Activated CD8-positive, alpha-beta memory T cell treated with anti-CD3 and anti-CD28 coated beads for 36 hours (primary cell): ENCODE measurements around the gene PIAS1. TPM values are rescaled to one million over a fixed set of nuclear protein-coding genes. Genes with fewer than 3 reads are reported as not detected.
"Not testable (repeated sequence)": the region's sequence is repeated elsewhere in the genome, so short reads cannot be mapped to it uniquely, and the experiment has no call there.

Source experiments
- CTCF ChIA-PET: fragments of 350-600 bp; sonication (Branson Sonifier 250); formaldehyde crosslinking; loops from one replicate; lab custom pipeline; 2021; ENCODE audit warnings: antibody characterized with exemption; lab: Charles Lee
- POLR2A ChIA-PET: fragments of 350-600 bp; sonication (Branson Sonifier 250); formaldehyde crosslinking; loops from one replicate; lab custom pipeline; 2021; ENCODE audit warnings: antibody characterized with exemption; lab: Charles Lee
- total RNA-seq, 2 experiments: library from RNA; stranded (reverse); gene quantifications; one replicate each; pipeline ENCODE4 v1.2.3, GENCODE V29; 2021

Gene PIAS1
- total RNA-seq, 2 experiments from 2014 or later: 23.5 to 25.3 TPM

DNA sequence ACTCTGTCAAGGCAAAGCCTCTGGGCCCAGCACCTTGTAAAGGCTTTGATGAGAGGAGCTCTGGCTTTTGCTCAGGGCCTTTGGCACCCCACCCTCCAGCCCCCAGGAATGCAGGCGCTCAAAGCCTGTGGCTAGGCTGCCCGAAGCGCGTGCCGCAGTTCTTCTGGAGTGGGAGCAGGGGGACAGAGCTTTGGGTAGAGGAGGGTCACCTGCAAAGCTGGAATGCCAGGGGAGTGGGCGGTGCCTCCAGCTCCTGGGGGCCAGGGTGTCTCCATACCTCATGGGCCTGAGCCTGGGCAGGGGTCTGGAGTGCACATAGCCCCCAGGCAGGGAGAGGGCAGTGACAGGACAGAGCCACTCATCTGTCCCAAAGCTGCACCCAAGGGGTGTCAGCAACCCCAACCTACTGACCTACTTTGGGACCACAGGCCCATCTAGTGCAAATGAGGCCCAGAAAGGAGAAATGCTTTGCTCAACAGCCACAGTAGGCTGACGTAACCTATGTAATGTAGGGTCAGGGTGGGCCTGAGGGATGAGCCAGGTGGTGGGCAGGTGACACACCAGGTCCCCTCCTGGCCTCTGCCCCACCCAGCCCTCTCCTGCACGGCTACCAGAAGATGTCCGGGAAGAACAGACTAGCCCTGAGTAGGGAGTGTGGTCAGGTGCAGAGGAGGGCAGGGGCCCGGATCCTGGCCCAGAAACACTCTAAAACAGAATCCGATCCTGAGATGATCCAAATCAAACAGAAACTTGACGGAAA, 153.2 kb downstream of the PIAS1 start:
- ChIA-PET CTCF (no interaction called here), POLR2A (interaction anchor here (0.8 kb wide), 1 partner anchor 11 kb away, joined by 3 read pairs; no protein-coding TSS in a partner anchor)

DNA sequence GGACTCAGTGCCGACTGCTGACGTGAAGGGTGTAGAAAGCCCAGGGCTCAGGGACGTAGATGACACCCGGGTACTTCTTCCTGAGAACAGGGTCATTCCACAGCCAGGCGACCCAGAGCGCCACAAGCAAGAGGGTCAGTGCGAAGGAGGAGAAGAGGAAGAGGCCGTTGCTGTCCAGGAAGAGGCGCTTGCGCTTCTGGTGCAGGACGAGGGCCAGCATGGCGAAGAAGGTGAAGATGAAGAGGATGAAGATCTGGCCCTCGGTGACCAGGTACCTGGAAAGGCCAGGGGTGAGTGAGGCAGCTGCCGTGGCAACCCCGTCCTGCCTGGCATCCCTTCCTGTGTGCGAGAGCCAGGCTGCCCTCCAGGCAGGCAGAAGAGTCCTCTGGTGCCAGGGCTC, 154.0 kb downstream of the PIAS1 start:
- POLR2A ChIA-PET: no interaction called here
- CTCF ChIA-PET: no interaction called here

DNA sequence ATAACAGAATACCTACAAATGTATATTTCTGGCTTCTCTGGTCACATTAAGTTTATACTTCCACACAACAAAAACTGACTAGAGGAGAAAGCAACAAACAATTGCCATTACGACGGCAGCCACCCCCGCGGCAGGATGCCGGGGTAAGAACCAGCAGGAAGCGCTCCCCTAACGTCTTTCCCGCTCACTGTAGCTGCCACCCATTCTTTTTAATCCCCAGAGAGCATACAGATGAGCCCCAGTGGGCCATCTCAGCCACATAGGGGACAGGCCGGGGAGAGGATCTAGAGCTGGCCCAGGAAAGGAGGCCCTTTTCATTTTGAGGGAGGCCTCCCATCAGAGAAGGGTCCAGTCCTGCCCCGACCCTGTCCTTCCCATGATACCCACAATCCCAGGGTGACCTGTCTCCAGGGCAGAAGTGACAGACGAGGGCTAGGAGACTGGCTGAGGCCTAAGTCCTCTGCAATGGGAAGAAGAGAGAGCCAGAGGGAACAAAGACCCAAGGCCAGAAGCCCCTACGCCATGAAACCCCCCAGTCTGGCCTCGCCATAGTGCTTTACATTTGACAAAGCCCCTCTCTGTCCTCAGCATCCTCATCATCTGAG, 154.6 kb downstream of the PIAS1 start:
- ChIA-PET POLR2A (no interaction called here), CTCF (no interaction called here)

DNA sequence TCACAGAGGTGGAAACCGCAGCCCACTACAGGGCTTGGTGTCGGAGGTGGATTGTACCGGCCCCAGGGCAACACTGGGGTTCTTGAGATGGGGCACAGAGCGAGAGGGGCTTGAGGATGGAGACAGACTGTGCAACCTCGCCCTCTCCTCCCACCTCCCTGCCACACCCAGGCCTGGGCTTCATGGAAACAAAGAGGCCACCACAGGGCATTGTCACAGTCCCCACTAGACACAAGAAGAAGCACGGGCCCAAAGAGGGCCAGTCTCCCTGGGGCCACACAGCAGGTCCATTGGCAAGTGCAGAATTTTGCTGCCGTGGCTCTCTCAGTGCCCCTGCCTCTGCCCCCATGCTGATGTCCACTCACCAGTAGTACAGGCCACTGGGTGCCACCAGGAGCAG, 155.2 kb downstream of the PIAS1 start:
- POLR2A ChIA-PET: no interaction called here
- CTCF ChIA-PET: no interaction called here

DNA sequence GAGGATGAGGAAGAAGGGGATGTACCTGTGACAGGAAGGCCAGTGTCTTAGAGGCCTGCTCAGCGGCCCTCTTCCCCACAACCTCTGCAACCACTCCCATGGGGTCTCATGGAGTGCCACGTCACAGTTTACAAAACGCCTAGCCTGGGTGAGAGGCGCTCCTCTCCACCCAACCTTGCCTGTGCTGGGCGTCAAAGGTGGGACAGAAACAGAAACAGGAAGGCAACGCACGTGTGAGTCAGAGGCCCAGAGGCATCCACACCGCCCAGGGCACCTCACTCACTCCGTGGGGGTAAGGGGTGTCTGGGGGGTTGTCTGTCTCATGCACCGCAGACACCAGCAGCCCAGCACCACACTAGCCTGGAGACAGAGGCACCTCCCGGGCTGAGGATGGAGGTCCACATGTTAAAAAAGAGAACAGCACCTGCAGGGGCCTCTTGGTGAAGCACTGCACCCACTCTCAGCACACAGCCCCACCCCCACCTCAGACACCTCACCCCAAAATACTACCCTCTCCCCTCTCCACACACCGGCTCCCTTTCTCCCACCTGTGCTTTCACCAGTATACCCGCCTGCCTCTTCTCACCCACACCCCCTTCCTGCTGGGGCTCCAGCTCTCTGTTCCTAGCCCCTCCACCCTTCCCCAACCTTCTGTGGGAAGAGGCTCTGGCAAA, 155.8 kb downstream of the PIAS1 start:
- POLR2A ChIA-PET: interaction anchor here (0.6 kb wide), 1 partner anchor 30 kb away, joined by 3 read pairs; no protein-coding TSS in a partner anchor
- CTCF ChIA-PET: no interaction called here

DNA sequence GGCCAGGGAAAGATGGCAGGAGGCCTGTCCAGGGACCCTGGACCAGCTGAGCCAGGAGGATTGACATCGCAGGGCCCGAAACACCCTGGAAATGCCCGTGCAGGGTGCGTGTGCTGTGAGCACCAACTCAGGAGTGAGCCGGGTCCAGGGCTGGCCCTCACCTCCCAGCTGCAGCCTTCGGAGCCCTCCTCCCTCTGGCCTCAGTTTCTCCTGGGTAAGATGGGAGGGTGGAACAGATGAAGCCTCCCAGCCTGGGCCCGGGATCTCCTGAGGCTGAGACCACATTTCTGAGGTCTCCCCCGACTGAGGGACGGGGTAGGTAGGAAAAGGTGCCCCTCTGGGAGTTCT, 156.3 kb downstream of the PIAS1 start:
- ChIA-PET POLR2A (interaction anchor here (0.6 kb wide), 1 partner anchor 29 kb away, joined by 3 read pairs; no protein-coding TSS in a partner anchor), CTCF (interaction anchor here (1.6 kb wide), 1 partner anchor 347 kb away, joined by 5 read pairs; no protein-coding TSS in a partner anchor)

DNA sequence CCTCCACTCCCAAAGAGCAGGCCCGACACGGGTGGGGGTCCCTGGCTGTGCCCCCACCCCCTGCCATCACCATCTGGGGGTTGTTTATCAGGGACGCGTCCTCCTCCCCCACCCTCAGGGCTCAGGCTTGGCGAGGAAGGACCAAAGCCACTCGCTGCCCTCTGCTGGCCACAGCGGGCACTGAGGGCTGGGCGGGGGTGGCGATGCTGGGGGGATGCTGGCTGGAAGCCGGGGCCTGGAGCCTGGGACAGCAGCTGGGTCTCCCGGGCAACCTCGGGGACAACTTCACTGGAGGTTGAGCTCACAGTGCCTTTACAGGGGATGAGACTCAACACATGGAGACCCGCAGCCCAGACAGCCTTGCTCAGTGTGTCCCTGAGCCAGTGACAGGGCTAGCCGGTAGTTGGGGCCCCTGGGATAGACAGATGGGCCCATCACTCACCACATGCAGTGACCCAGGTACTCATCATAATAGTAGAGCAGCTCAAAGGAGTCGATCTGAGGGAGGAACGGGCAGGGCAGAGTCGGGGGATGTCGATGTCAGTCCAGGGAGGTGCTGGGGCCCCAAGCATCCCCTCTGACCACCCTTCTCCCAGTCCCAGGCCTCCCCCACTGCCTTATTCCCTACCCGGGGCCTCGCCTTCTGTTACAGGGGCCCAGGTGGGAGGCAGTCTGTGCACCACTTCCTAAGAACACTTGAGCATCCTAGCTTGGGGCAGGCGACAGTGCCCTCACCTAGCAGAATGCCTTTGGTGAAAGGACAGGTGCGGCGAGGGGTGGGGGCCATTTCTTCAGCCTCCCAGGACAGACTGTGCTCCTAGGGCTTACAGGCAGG, 156.9 kb downstream of the PIAS1 start:
- POLR2A ChIA-PET: interaction anchor here (0.6 kb wide), 1 partner anchor 29 kb away, joined by 3 read pairs; no protein-coding TSS in a partner anchor
- CTCF ChIA-PET: interaction anchor here (0.8 to 1.6 kb wide), 2 partner anchors 212 to 348 kb away, joined by 3 to 5 read pairs; no protein-coding TSS in a partner anchor

DNA sequence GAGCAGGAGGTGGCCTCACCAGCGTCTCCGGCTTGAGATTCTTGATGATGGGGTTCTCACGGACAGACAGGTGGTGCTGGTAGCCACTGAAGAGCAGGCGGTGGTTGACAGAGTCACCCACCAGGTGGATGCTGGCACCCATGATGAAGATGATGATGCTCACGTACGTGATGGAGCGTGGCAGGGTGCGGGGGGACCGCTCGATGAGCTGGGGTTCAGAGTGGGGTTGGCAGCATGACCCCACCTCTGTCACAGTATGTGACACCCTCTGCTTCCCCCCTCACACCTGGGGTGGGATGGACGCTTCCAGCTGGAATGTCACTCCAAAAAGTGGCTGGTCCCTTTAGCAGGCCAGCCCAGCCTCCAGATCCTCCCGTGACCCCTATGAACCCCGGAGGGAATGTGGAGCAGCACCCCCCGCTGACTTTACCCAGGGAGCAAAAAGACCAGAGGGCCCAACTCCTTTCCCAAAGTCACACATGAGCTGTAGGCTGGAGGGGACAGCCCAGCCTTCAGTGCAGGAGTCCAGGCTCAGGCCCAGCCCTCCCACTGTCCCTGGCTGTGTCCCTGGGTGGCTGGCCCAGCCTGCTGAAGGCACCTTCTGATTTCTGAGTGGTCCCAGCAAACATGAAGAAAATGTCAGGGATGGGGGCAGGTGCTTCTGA, 157.7 kb downstream of the PIAS1 start:
- POLR2A ChIA-PET: no interaction called here
- CTCF ChIA-PET: interaction anchor here (0.8 to 1.6 kb wide), 2 partner anchors 213 to 348 kb away, joined by 3 to 5 read pairs; no protein-coding TSS in a partner anchor

DNA sequence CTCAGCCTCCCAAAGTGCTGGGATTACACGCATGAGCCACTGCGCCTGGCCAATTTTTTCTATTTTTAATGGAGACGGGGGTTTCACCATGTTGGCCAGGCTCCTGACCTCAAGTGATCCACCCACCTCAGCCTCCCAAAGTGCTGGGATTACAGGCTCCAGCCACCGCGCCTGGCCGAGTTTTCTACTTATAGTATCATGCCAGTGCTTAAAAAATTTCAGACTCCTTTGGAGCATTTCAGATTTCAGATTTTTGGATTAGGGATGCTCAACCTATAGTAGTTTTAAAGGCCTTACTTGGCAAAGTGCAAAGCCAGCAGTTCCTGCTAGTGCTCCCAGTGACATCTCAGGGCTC, 159.4 kb downstream of the PIAS1 start:
- POLR2A ChIA-PET, CTCF ChIA-PET: not testable (repeated sequence)

DNA sequence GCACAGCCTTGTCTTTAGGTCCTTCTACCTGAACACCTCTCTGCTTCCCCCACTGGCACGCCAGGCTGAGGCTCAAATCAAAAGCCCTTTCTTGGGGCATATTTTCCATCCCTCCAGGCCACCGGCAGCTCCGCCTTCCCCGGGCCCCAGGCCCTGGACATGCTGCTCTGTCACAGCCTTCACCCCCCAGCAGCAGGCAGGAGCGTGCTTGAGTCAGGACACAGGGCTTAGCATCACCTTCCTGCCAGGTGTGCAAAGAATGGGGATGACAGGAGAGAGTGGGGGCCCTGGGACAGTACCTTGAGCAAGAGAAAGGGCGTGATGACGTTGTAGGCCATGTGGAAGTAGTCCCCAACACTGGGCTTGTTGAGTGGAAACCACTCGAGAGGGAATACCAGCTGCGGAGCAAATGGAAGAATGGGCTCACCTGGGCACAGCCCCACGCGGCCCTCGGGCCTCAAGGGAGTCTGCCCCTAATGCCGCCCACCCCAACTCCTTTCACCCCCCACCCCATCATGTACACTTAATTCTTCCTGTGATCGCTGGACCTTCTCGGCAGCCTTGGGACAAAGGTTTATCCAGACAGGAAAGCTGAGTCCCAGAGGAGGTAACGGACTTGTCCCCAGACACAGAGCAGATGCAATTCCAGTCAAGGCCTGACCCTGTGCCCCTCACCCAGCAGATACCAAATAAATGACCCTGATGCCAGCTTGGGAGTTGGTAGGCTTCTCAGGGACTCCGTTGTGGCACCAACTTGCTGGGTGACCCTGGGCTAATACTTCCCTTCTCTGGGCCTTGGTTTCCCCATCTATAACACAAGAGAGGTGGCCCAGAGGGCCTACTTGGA, 160.1 kb downstream of the PIAS1 start:
- CTCF ChIA-PET: no interaction called here
- POLR2A ChIA-PET: no interaction called here

DNA sequence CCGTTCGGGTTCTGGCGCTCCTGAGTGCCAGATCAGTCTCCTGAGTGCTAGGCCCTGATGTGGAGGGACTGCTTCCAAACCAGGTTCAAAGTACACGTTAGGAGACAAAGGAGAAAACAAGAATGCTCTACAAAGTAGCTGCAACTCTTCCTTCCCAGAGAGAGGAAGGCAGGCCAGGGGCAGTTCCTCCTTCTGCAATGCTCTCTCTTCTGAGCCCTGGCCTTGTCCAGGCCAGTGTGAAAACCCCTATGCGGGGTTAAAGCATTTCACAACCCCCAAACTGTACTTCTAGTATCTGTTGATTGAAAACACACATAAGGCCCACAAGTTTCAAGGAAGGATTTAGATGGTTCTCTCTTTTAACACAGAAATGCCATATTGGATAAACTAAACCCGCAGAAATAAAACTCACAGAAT, 160.7 kb downstream of the PIAS1 start:
- POLR2A ChIA-PET: no interaction called here
- CTCF ChIA-PET: no interaction called here

DNA sequence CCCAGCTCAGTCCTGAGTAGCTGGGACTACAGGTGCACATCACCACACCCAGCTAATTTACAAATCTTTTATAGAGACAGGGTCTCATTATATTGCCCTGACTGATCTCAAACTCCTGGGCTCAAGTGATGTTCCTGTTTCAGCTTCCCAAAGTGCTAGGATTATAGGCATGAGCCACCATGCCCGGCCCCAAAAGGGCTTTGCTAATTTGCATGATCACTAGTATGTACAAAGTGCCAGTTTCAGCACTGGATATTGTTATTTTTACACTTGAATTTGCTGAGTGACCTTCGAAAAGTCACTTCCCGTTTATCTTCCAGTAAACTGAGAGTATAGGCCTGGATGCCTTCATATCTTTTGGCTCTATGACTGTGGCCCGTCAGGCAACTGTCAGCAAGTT, 163.2 kb downstream of the PIAS1 start:
- ChIA-PET CTCF (no interaction called here), POLR2A (no interaction called here)

DNA sequence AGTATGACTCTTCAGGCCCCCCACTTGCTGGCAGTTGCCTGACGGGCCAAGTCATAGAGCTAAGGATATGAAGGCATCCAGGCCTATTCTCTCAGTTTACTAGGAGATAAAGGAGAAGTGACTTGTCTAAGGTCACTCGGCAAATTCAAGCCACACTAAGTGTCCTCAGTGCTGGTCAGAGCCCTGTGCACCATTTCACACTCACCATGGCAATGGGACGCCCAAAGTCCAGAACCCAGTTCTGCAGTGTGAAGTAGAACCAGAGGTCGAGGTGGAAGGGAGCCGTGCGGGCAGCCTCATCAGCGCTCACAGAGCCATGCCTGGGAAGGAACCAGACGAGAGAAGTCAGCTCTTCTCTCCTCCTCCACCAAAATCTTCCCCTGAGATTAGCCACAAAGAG, 164.2 kb downstream of the PIAS1 start:
- ChIA-PET CTCF (no interaction called here), POLR2A (no interaction called here)

DNA sequence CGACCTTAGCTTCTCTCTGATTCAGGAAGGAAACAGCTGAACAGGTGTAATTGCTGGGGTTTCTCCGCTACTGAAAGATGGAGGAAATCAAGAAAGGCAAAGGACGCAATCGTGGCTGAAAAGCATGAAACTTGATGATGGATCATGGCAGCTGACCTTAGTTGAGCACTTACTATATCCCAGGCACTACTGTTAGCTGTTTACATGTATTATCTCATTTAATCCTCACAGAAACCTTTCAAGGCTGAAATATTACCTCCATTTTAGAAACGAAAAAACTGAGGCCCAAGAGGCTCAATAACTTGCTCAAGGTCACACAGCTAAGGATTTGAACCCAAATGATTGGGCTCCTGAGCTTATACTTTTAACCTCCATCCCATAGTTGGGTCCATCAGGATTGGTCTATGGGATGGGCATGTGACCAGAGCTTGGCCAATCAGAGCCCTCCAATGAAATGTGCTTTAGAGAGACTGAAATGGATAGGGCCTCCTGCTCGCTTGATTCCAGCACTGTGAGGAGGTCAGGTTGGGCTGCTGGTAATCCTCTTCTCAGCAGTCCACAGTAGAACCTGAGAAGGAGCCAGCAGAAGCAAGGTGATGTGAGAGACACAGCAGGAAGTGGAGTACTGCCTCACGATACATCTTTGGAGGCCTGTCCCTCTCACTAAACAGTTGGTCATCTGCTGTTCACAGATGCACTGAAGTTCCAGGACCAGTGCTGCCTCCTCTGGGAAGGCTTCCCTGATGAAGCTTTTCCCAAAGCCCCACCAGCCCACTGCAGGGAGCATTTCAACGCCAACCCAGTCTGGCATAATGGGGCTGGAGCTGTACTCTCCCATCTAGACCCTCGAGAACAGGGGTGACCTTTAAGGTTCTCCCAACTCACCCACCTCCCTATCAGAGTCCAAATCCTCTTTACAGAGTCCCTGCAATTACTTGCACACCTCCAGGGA, 165.0 kb downstream of the PIAS1 start:
- ChIA-PET CTCF (interaction anchor here (0.9 kb wide), 1 partner anchor 10 kb away, joined by 5 read pairs; the partner anchor contains the start of gene CLN6), POLR2A (no interaction called here)

DNA sequence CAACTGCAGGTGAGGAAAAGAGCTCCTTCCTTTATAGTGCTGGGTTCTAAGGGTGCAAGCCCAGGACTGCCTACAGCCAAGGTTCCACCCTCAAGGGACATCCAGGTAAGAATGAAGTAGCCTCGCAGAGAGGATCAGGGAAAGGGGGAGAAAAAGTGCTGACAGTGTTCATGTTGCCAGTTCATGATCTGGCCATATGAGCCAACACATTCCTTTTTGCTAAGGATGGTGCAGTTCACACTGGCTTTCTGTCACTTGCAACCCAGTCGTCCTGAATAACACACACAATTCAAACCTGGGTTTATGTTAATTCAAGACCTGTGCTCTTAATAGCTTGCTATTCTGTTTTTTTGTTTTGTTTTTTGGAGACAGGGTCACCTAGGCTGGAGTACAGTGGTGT, 166.4 kb downstream of the PIAS1 start:
- ChIA-PET POLR2A (no interaction called here), CTCF (interaction anchor here (0.5 to 0.6 kb wide), 2 partner anchors 25 to 1114 kb away, joined by 3 to 5 read pairs; no protein-coding TSS in a partner anchor)

DNA sequence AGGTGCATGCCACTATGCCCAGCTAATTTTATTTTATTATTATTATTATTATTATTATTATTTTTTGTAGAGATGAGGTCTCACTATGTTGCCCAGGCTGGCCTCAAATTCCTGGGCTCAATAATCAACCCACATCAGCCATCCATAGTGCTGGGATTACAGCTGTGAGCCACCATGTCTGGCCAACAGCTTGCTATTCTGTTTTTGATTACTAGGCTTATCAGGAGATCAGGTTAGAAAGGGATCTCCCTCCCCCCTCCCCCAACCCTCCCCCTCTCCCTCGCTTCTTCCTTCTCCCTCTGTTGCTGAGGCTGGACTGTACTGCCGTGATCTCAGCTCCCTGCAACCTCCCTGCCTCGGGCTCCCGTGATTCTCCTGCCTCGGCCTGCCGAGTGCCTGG, 166.9 kb downstream of the PIAS1 start:
- CTCF ChIA-PET: interaction anchor here (0.6 kb wide), 1 partner anchor 26 kb away, joined by 3 read pairs; no protein-coding TSS in a partner anchor

More for the DNA sequence above, 166.9 kb downstream of the PIAS1 start:
- POLR2A ChIA-PET: no interaction called here
